GM06990 (cell line): ENCODE results near the gene ZNF282.
"Not testable (repeated sequence)": the region's sequence is repeated elsewhere in the genome, so short reads cannot be mapped to it uniquely, and the experiment has no call there.

Experiments
- DNase-seq: peaks from one replicate; pipeline ENCODE4 v3.0.0-alpha.2; 2011; ENCODE audit not compliant: insufficient read length; ENCODE audit errors: extremely low read depth
- H3K27me3 ChIP-seq: replicated peaks from 2 replicates; pipeline ENCODE4 v1.6.0; 2011; ENCODE audit warnings: low read length; ENCODE audit not compliant: control insufficient read depth, insufficient read depth
- H3K36me3 ChIP-seq: 2 replicates; pipeline ENCODE4 v1.5.1; 2011; ENCODE audit warnings: low read length; ENCODE audit not compliant: control insufficient read depth, insufficient read depth
- H3K4me3 ChIP-seq: replicated peaks from 2 replicates; pipeline ENCODE4 v1.5.1; 2011; ENCODE audit warnings: low read depth, mild to moderate bottlenecking, control low read depth, low read length
- TF ChIP-seq, protein P1 (sequence below): IDR thresholded peaks from 2 replicates; pipeline ENCODE4 v1.5.1; 2011; ENCODE audit warnings: low read length, control low read depth, mild to moderate bottlenecking, inconsistent platforms; ENCODE audit not compliant: insufficient read depth, poor library complexity, severe bottlenecking

The ZNF282 gene

GRCh38 chr7:149248777-149249176, 53.4 kb downstream of the ZNF282 start:
- H3K36me3 ChIP-seq, result peaks cover 16% of the 10 kb centered on the region
- no peak overlapping the region for H3K4me3 ChIP-seq
- no peak for DNase-seq
- TF ChIP-seq, protein P1, sequence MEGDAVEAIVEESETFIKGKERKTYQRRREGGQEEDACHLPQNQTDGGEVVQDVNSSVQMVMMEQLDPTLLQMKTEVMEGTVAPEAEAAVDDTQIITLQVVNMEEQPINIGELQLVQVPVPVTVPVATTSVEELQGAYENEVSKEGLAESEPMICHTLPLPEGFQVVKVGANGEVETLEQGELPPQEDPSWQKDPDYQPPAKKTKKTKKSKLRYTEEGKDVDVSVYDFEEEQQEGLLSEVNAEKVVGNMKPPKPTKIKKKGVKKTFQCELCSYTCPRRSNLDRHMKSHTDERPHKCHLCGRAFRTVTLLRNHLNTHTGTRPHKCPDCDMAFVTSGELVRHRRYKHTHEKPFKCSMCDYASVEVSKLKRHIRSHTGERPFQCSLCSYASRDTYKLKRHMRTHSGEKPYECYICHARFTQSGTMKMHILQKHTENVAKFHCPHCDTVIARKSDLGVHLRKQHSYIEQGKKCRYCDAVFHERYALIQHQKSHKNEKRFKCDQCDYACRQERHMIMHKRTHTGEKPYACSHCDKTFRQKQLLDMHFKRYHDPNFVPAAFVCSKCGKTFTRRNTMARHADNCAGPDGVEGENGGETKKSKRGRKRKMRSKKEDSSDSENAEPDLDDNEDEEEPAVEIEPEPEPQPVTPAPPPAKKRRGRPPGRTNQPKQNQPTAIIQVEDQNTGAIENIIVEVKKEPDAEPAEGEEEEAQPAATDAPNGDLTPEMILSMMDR, result no peak
- H3K27me3 ChIP-seq, result no peaks in the 10 kb centered on the region

DNA sequence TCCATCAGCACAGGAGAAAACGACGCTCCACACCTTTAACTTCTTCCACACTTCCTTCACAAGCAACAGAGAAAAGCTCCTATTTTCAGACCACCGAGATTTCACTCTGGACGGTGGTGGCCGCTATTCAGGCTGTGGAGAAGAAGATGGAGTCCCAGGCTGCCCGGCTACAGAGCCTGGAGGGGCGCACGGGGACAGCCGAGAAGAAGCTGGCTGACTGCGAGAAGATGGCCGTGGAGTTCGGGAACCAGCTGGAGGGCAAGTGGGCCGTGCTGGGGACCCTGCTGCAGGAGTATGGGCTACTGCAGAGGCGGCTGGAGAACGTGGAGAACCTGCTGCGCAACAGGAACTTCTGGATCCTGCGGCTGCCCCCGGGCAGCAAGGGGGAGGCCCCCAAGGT, 54.8 kb downstream of the ZNF282 start:
- not testable (repeated sequence) for DNase-seq, H3K27me3 ChIP-seq, H3K4me3 ChIP-seq
- peaks cover 22% of the 10 kb centered on the region for H3K36me3 ChIP-seq

DNA sequence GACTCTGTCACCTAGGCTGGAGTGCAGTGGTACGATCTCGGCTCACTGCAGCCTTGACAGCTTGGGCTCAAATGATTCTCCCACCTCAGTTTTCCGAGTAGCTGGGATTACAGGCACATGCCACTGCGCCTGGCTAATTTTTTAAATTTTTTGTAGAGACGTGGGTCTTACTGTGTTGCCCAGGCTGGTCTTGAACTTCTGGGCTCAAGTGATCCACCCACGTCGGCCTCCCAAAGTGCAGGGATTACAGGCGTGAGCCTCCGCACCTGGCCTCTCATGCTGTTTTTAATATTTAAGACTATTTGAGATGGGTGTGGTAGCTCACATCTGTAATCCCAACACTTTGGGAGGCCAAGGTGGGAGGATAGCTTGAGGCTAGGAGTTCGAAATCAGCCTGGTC, 56.2 kb downstream of the ZNF282 start:
- not testable (repeated sequence) for DNase-seq, H3K4me3 ChIP-seq, H3K27me3 ChIP-seq
- peaks cover 22% of the 10 kb centered on the region for H3K36me3 ChIP-seq

DNA sequence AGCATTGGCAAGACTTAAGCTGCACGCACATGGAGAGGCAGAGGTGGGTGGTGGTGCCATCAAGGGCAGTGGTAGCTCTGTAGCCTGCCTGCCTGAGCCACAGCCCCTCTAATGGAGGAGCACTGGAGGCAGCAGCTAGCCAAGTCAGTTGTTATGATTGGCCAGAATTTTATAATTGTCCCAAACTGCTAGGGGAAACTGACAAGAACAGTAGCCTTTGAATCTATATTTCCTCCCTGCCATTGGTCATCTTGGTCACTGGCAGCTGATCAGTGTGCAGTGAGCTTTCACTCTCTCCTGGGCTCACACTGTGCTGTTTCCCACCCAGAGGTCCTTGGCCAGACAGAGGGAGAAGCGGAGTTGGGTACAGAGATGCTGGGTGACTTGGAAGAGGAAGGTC, 57.0 kb downstream of the ZNF282 start:
- DNase-seq, result no peak
- TF ChIP-seq, protein P1, result no peak
- Histone ChIP-seq H3K36me3 (peaks cover 22% of the 10 kb centered on the region), H3K27me3 (no peaks in the 10 kb centered on the region), H3K4me3 (no peak overlapping the region)

GRCh38 chr7:149253665-149254064, 58.3 kb downstream of the ZNF282 start:
- H3K4me3 ChIP-seq, result no peak overlapping the region
- H3K27me3 ChIP-seq, result no peaks in the 10 kb centered on the region
- TF ChIP-seq, protein P1, result no peak
- DNase-seq, result no peak
- H3K36me3 ChIP-seq, result peaks cover 22% of the 10 kb centered on the region

DNA sequence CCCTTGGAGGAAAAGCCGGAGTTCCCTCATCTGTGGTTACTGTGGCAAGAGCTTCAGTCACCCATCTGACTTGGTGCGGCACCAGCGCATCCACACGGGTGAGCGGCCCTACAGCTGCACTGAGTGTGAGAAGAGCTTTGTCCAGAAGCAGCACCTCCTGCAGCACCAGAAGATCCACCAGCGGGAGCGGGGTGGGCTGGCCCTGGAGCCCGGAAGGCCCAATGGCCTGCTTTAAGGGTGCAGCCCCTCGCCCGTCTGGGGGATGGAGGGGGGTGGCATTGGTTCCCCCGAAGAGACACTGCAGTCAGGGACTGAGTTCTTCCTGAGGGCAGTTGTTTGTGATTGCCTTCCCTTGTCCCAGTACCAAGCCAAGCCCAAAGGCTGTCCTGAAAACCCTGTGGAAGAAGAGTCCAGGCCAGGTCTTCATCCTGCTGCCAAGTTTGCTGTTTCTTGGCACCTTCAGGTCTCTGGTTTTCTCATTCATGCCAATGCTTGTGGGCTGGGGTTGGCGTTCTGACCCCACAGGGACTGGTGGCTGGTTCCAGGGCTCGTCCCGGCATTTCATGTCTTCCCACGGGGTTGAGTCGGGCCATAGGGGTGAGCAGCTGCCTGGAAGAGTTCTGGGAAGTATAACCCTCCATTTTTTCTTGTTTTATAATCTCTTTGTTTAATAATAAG, 59.0 kb downstream of the ZNF282 start:
- H3K4me3 ChIP-seq, result no peak overlapping the region
- no peaks in the 10 kb centered on the region for H3K27me3 ChIP-seq
- H3K36me3 ChIP-seq, result peaks cover 22% of the 10 kb centered on the region
- no peak for DNase-seq
- TF ChIP-seq, protein P1, result no peak

DNA sequence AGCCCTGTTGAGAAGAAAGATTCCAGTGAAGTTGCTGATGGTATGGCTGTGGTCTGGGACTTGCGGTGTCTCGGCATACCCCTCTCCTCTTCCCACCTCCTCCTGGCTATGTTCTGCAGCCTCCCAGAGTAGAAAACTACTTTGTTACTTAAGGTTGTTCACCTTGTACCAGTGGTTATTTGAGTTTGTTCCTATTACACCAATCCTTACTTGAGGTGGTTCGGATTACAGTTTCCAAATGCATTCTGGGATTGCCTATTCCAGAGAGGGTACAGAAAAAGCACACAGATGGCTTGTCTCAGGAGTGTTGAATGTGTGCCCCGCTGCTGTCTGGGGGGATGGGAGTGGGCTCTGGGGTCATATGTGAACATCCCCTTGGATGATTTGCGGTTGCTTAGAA, 59.8 kb downstream of the ZNF282 start:
- no peaks in the 10 kb centered on the region for H3K27me3 ChIP-seq
- H3K4me3 ChIP-seq, result no peak overlapping the region
- peaks cover 21% of the 10 kb centered on the region for H3K36me3 ChIP-seq
- TF ChIP-seq, protein P1, result no peak
- DNase-seq, result no peak
